GM12874 (cell line): ENCODE measurements around the gene FKBP10.

Source experiments
- CTCF ChIP-seq: IDR thresholded peaks from 2 replicates; pipeline ENCODE4 v1.5.1; 2011; ENCODE audit warnings: low read depth, mild to moderate bottlenecking, control low read depth, low read length, moderate library complexity; ENCODE audit not compliant: insufficient read depth

The FKBP10 gene

GRCh38 chr17:41796121-41796895, 16.5 kb upstream of the FKBP10 start:
- TF ChIP-seq CTCF = no peak

GRCh38 chr17:41797377-41797776, 15.4 kb upstream of the FKBP10 start:
- TF ChIP-seq CTCF = no peak

- no peak for TF ChIP-seq CTCF
Measured at GRCh38 chr17:41799366-41799765, 13.4 kb upstream of the FKBP10 start.

- TF ChIP-seq CTCF = no peak
Measured at GRCh38 chr17:41800601-41801373, 12.0 kb upstream of the FKBP10 start.

- TF ChIP-seq CTCF = peak; percentile 95
Measured at GRCh38 chr17:41801374-41802271, 11.2 kb upstream of the FKBP10 start.

GRCh38 chr17:41803049-41804020, 9.5 kb upstream of the FKBP10 start:
- no peak for TF ChIP-seq CTCF
